Endothelial cell of umbilical vein (primary cell): ENCODE measurements around the gene SH3RF3.
A peak's percentile ranks its signal among the peaks of the same experiment; 100 is the strongest.

Experiments
- CTCF ChIP-seq, 2 donors: IDR thresholded peaks; 1 replicate in 1 of 2; 2 replicates in 1 of 2; pipeline ENCODE4 v1.5.1; 2011; ENCODE audit warnings: low read length in 2 of 2, mild to moderate bottlenecking in 2 of 2, moderate library complexity in 2 of 2, control low read depth in 1 of 2, inconsistent platforms in 1 of 2, low read depth in 1 of 2; ENCODE audit not compliant: insufficient read depth in 1 of 2; ENCODE audit errors: extremely low read depth in 1 of 2
- EZH2 ChIP-seq: IDR thresholded peaks from 2 replicates; pipeline ENCODE4 v1.6.1; 2012; ENCODE audit warnings: borderline replicate concordance, low read depth, mild to moderate bottlenecking, moderate library complexity, low read length, inconsistent platforms; ENCODE audit not compliant: severe bottlenecking
- FOS ChIP-seq: IDR thresholded peaks from 2 replicates; pipeline ENCODE4 v1.6.1; 2011; ENCODE audit warnings: mild to moderate bottlenecking, low read length, moderate library complexity, borderline replicate concordance; ENCODE audit not compliant: insufficient read depth

- TF ChIP-seq EZH2, result no peak
- peak in 1 of 2 donors; percentile 32 for TF ChIP-seq CTCF (IDR thresholded peaks at IDR 0.05; ENCODE audit: extremely low read depth in 1 of 2, insufficient read depth in 1 of 2, low read depth in 1 of 2, low read length in 2 of 2)
- no peak for TF ChIP-seq FOS
These were observed 34.0 kb downstream of the SH3RF3 start for GRCh38 chr2:109162999-109163398.
